GDM1 (cell line): ENCODE data around the gene IGSF21.

Experiments
- DNase-seq: peaks from one replicate; lab custom pipeline; 2025; lab: John Stamatoyannopoulos, UW

The IGSF21 gene

GRCh38 chr1:18107369-18108298 lies at the start of gene IGSF21:
Gene IGSF21, plus strand, starts transcription at chr1:18107798. Its CDS starts 331 bp downstream, at chr1:18108129.
- no peak for DNase-seq

- no peak for DNase-seq
These were observed 49.2 kb upstream of the IGSF21 start for GRCh38 chr1:18058206-18058921.

- no peak for DNase-seq
These were observed 48.5 kb upstream of the IGSF21 start for GRCh38 chr1:18058981-18059605.

- no peak for DNase-seq
These were observed 47.2 kb upstream of the IGSF21 start for GRCh38 chr1:18060366-18060765.

GRCh38 chr1:18062185-18062584 lies 45.4 kb upstream of the IGSF21 start:
- no peak for DNase-seq

GRCh38 chr1:18064534-18064933 lies 43.1 kb upstream of the IGSF21 start:
- DNase-seq = no peak

- no peak for DNase-seq
These were observed 41.0 kb upstream of the IGSF21 start for GRCh38 chr1:18066576-18066975.

- DNase-seq = no peak
These were observed 37.7 kb upstream of the IGSF21 start for GRCh38 chr1:18069903-18070302.

GRCh38 chr1:18072066-18072465 lies 35.5 kb upstream of the IGSF21 start:
- no peak for DNase-seq

GRCh38 chr1:18073066-18073642 lies 34.4 kb upstream of the IGSF21 start:
- DNase-seq = no peak

- no peak for DNase-seq
These were observed 29.9 kb upstream of the IGSF21 start for GRCh38 chr1:18077657-18078215.

- DNase-seq = no peak
These were observed 27.5 kb upstream of the IGSF21 start for GRCh38 chr1:18079941-18080735.

- DNase-seq = no peak
These were observed 22.1 kb upstream of the IGSF21 start for GRCh38 chr1:18085387-18086074.

- no peak for DNase-seq
These were observed 19.5 kb upstream of the IGSF21 start for GRCh38 chr1:18088077-18088594.

- no peak for DNase-seq
These were observed 18.1 kb upstream of the IGSF21 start for GRCh38 chr1:18089488-18089887.

GRCh38 chr1:18090636-18091035 lies 17.0 kb upstream of the IGSF21 start:
- no peak for DNase-seq

GRCh38 chr1:18091660-18092446 lies 15.7 kb upstream of the IGSF21 start:
- no peak for DNase-seq

GRCh38 chr1:18093193-18093592 lies 14.4 kb upstream of the IGSF21 start:
- DNase-seq = no peak

GRCh38 chr1:18093646-18094045 lies 14.0 kb upstream of the IGSF21 start:
- DNase-seq = no peak
